GM18507 (cell line): Measurements from ENCODE around the gene MPP1.
"Not testable (repeated sequence)": the region's sequence is repeated elsewhere in the genome, so short reads cannot be mapped to it uniquely, and the experiment has no call there.

ENCODE experiments used
- DNase-seq: peaks from one replicate; pipeline ENCODE4 v3.0.0; 2011; ENCODE audit warnings: low read depth; ENCODE audit not compliant: insufficient read length; ENCODE audit errors: extremely low spot score
- FAIRE-seq: peaks from 2 replicates; lab custom pipeline; 2011; peaks lifted over from hg19 to GRCh38; lab: Jason Lieb, UNC

Gene MPP1

DNA sequence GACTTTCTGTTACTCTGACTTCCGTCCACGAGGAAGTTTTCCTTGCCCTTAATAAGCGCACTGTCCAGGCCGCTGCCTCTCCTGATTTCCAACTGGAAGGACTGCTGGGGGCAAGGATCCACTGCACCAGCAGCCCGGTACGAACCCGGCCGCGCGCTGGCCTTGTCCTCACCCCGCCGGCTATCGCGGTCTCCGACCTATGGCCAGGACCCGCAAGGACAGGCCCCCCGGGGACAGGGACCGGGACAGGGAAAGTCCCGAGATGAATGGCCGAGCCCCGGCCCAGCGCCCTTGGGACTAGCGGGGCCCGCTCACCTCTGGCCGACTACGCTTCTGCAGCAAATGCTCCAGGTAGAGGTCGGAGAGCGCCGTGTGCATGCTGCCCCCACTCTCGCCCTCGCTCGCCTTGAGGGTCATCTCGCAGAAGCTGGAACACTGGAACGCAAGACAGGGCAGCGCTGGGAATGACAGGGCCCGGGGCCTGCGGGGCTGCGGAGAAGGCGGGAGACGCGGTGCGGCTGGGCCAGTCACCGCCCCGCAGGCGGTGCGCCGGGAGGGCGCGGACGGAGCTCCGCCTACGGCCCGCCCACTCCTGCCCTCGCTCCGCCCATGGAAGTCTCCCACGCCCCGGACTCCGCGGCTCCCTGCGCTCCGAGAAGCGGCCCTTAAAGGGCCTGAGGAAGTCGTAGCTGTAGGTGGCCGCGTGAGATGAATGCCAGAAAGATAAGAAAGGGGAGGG lies at the start of gene MPP1:
Gene MPP1, minus strand, starts transcription at position 529 of the 739 bp plus-strand sequence. Its CDS starts 112 bp downstream, at position 417.
- DNase-seq: peak; percentile 65
- peak; percentile 75 for FAIRE-seq

DNA sequence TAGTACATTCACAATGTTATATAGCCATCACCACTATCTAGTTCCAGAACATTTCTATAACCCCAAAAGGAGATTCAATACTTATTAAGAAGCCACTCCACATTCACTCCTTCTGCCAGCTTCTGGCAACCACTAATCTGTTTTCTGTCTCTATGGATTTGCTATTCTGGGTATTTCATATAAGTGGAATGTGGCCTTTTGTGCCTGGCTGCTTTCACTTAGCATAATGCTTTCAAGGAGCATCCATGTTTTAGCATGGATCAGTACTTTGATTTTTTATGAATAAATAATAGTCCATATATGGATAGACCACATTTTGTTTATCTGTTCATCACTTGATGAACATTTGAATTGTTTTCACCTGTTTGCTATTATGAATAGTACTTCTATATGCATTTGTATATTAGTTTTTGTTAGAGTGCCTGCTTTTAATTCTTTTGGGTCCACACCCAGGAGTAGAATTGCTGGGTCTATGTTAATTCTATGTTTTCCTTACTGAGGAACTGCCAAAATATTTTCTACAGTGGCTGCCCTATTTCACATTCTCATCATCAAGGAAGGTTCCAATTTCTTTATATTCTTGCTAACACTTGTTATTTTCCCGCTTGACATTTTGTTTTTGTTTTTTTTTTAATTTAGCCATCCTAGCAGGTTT lies 45.8 kb upstream of the MPP1 start:
- no peak for FAIRE-seq
- DNase-seq: no peak

DNA sequence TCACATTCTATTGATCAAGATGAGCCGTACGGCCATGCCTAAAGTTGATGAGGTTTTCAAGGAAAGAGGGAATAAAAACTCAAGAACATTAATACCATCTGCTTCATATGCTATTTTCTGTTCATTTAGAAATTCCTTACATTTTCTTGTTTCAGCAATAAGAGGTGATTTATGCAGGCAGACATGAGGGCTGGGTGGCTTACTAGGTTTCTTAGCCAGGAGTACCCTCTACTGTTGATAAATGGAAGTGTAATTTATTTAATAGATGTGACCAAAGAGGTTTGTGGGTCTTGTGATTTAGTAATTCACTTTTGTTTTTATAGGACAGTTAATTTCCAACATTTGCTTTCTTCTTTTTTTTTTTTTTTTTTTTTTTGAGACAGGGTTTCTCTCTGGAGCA lies 35.6 kb upstream of the MPP1 start:
- DNase-seq (no peak), FAIRE-seq (peak; percentile 80)

DNA sequence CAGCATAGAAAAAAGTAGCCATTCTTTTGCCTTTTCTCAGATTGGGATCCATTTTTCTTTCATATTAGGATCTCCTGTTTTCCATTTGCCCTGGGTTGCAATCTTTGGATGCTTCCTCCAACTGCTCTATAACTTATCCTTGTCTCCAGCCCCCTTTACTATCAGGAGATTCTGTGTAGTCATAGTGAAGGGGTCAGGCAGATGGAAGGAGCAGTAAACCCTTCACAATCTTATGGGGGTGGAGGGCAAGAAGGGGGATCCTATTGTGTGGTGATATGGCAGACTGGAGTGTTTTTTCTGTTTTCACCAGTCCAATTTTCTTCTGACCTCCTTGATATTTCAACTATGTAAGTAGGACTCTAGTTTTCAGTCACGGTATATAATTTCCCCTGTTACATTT lies 30.9 kb upstream of the MPP1 start:
- FAIRE-seq: no peak
- no peak for DNase-seq

DNA sequence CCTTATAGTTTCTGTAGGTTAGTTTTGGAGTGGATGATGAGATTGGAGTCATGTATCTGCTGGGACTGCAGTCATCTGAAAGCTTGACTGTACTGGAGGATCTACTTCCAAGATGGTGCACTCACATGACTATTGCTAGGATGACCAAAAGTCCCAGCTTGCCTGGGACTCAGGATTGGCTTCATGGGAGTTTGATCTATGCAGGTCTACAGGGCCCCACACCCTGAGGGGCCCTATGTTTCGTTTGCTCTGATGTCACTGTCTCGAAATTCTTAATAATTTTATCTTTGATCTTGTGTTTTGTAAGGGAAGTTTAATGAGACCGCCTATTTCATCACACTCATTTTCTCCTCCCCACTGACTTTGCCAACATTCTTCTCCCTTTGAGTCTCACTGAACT lies 29.3 kb upstream of the MPP1 start, which contains the start of gene SMIM9:
Gene SMIM9, minus strand, starts transcription at position 101 of the 400 bp plus-strand sequence. CDS start 3,806 bp downstream, outside the sequence.
- no peak for DNase-seq

DNA sequence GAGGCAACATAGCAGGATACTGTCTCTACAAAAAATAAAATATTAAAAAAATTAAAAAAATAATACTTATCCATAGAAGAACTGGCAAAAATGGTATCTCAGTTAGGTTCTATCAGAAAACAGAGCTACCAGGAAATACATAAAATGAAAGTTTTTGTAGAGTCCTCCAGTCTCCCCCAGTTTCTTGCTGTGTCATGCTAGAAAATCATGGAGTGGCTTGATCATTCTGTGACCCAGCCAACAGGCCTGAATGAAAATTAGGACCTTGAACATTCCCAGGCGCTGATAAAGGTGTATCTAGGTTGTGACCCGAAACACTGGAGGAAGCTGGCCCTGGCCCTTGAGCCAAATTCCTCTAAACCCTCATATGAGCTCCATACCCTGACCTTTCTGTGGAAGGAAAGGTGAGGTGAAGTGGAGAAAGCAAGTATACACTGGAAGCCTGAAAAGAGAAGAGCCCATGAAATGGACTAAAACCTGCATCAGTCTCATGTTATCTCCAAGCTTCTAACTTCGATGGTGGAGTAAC lies 28.5 kb upstream of the MPP1 start:
- FAIRE-seq (no peak), DNase-seq (no peak)

More for the DNA sequence above, 29.3 kb upstream of the MPP1 start, which contains the start of gene SMIM9:
- FAIRE-seq: no peak

DNA sequence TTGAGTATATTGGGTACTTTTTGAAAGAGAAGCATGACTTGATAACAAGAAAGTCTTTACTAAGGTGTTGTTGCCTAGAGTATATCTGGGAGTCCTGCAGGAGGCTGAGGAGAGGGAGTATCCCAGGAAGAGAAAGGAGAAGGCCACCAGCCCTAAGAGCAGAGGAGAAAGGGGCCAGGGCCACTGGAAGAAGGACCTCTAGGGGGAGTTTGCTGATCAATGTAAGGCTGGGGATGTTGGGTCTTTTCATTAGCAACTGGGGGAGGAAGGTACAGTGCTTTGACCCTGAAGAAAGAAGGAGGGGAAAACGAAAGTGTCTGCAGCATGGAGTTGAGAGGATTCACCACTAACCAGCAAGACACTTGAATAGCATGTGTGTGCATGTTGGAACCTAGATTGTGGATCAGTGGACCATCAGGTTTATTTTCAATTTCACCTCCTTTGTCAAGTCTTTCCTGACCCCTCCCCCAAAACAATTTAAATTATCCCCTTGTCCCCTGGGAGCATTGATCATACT lies 24.7 kb upstream of the MPP1 start:
- DNase-seq (no peak), FAIRE-seq (peak; percentile 53)

DNA sequence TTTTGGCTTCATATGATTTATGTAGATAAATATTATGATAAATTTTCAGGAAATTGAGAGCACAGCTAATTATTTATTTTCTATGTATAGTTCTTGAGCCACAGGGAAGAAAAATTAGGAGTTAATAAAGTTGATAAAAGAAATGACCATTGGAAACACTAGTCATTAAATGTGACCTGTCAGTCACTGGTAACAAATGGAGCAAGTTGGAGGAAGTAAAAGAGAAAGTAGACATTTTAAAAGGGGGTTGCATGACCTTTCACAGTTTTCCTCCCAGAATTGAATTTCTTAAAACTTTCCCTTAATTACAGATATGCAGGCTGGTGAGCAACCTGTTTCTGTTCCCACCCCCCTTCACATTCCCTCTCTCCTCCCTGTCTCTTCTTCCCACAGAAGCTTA lies 23.8 kb upstream of the MPP1 start:
- DNase-seq (no peak), FAIRE-seq (peak; percentile 21)

DNA sequence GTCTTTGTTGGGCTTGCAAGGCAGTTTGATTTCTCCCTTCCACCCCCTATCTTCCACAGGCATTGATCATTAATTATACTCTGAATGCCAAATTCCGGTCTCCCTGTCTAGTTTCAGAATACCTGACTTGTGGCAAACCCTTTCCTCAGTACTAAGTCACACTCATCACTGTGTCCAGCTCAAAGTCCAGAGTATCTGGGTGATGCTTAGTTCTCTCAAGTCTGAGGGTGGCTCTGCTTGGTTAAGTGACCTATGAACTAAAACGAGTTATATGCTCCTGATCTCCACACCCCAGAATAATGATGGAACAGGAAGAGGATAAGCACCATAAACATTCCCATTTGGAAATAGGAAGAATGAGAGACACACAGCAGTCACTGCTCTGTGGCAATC lies 22.7 kb upstream of the MPP1 start:
- FAIRE-seq (no peak), DNase-seq (no peak)

DNA sequence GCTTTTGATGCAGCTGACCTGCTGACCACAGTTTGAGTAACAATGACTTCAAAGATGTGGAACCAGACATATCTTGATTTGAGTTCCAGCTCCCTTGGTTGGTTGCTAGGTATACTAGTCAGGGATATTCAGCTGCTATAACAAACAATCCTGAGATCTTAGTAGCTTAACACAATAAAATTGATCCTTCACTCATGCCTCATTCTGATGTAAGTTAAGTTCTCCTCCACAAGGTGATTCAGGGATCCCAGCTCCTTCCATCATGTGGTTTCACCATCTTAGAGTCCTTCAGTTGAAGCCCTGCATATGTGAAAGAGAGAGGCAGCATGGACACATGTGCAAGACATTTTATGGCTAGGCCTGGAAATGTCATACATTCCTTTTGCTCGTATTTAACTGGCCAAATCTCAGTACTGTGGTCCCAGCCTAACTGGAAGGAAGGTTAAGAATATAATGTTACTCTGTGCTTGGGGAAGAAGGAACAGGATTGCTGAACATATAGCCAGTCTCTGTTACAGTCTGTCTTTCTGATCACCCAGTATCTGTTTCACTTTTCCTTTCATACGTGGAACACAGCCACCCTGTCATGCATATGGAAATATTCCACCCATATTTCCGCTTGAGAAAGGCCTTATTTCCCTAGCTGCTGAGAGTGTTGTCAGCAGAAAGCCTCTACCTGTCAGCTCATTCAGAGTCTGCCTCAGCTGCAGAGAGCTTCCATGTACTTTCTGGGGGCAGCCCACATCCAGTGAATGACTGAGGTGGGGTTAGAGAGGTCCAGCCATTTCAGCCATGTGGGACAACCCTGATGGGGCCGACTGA lies 22.1 kb upstream of the MPP1 start:
- peak; percentile 95 for FAIRE-seq
- DNase-seq: no peak

DNA sequence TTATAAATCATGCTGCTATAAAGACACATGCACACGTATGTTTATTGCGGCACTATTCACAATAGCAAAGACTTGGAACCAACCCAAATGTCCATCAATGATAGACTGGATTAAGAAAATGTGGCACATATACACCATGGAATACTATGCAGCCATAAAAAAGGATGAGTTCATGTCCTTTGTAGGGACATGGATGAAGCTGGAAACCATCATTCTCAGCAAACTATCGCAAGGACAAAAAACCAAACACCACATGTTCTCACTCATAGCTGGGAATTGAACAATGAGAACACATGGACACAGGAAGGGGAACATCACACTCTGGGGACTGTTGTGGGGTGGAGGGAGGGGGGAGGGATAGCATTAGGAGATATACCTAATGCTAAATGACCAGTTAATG lies 20.3 kb upstream of the MPP1 start:
- FAIRE-seq: not testable (repeated sequence)

DNA sequence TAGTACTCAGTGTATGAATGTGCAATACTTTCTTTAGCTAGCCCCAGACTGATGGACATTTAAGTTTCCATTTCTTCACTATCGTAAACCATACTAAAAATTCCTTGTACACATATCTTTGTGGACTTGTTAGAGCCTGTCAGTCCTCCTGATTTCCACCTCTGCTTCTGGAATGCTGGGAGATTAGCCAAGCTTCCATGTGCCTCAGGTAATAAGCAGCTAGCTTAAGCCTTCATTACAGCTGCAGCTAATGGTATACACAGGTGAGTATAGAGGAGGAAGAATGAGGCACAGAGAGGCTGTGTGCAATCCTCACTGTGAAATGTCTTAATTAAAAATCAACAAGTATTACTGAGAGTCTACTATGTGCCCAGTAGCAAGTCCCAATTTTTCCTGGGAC lies 19.4 kb upstream of the MPP1 start:
- FAIRE-seq: no peak

More for the DNA sequence above, 20.3 kb upstream of the MPP1 start:
- not testable (repeated sequence) for DNase-seq

DNA sequence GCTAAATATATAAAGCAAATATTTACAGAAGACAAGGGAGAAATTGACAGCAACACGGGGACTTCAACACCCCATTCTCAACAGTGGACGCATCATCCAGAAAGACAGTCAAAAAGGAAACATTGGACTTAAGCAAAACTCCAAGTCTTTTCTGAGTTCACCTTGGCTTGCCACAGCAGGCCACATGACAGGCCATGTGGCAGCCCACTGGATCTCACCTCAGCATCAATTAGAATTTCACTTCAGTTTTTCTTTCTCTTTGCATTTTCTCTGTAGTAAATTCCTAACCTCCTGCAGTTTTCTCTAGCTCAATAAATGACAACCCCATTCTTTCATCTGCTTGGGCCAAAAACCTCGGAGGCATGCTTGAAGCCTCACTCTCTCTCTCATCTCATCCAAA lies 16.7 kb upstream of the MPP1 start:
- no peak for DNase-seq
- no peak for FAIRE-seq

More for the DNA sequence above, 19.4 kb upstream of the MPP1 start:
- no peak for DNase-seq

DNA sequence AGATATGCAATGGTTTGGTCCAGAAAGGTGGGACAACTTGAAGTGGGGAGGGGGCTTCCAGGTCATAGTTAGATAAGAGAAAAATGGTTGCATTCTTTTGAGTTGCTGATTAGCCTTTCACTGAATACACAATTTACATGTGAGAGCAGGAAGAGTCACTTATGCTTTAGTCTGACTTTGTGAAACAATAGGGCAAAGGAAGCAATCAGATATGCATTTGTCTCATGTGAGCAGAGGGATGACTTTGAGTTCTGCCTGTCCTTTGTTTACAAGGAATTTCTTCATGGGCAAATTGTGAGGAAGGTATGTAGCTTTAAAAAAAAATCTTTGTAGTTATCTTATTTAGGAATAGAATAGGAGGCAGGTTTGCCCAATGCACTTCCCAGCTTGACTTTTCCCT lies 16.2 kb upstream of the MPP1 start:
- DNase-seq (no peak), FAIRE-seq (no peak)

DNA sequence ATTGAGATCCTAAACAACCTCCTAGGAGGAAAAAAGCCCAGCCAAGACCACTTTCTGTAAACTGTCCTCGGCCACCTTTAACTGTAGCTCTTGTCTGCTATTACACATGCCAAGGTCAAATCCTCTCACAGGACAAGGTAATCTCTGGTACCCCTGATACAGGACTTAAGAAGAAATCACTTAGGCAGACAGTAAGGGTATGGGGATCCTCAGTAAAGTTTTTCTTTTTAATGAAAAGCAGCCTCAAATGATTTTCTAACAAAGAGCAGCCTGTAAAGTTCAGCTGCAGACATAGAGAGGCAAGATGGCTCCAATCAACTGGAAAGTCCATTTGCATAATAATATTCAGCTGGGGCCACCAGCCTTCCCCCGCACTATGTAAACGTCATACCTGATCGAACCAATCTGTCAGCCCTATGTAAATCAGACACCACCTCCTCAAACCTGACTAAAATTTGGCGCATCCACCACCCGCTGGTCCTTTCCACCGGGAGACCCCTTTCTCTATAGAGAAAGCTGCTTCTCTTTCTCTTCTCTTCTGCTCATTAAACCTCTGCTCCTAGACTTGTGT lies 14.6 kb upstream of the MPP1 start:
- peak; percentile 61 for FAIRE-seq
- DNase-seq: no peak

DNA sequence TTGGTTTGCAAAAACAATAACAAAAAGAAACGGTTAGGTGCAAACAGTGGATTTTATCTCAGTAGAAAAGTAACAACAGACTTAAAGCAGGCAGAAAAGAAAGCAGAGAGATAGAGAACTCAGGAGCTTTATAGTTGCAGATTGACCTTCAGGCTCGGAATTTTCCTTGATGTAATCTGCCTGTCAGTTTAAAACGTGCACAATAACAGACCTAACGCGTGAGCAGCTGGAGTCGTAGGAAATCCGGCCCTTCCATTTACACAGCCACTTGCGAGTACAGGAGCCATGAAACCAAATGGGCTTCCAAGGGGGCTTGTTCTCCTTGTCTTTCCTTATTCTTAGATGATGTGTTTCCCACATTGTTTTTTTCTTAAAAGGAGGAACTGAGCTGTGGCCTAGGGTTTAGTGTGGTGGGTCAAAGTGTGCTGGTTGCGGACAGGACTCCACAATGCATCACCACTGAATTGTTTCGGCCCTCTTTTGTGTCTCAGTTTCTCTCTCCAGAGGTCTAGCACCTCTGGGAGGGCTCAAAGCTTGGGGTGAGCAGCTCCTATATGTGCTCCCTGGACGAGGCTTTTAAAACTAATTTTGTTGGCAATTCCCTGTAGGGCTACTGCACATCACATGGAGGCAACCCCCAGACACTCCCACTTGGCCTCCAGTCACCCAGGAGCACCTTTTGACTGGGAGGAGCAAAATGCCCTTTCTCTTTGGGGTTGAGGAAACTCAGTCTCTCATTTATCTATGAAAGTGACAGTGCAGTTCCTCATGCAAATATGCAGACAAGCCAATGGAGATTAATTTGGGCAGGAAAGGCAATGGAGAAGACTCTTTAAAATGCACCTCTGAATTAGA lies 13.9 kb upstream of the MPP1 start:
- FAIRE-seq (peak; percentile 50), DNase-seq (no peak)

DNA sequence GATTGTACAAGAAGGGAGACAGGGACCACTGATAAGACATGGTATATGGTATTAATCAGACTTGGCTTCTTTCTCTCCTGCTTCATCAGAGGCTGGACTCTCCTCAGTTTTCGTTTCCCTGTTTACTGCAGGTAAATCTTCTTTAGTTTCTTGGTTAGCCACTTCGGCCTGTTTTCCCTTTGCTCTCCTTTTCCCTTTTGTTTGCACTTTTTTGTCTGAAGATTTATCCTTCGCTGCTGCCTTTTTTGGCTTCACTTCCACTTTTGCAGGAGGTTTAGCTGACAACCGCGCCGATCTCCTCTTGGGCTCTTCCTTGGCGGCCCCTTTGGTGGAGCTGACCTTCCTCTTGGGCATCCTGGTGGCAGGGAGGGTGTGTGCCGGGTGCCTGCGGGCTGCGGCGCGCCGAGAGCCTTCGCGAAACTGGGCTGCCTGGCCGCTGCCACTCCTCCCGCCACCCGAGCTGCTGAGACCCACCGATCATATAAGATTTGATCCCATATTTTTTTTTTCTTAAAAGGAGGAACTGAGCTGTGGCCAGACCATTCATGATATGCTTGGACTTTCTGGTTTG lies 11.8 kb upstream of the MPP1 start:
- not testable (repeated sequence) for FAIRE-seq

DNA sequence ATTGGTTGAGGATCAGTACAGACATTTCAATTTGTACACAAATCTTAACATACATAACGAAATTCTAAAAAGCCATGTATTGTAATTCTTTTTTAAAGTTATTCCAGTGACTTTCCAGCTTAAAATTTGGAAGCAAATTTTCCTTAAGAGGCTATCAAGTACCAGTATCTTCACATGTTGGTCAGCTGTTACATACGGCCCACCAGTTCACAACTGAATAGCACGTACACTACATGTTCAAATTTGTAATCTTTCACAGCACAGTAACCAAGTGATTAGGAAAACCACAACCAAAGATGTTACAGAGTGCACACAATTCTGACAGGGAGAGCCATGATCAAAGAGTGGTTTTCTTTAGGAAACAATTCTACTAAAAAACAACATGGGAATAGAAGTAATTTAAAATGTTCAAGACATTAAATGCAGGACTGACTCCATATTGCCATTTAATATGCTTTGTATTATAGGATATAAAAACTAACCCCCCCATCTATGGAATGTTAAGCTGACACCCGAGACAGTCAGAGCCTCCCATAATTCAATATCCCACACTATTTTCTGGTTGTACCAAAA lies 11.1 kb upstream of the MPP1 start:
- DNase-seq, FAIRE-seq: not testable (repeated sequence)

More for the DNA sequence above, 11.8 kb upstream of the MPP1 start:
- DNase-seq: not testable (repeated sequence)
